NB4 (cell line): Measurements from ENCODE around the gene ZNF607.
"Not testable (repeated sequence)": the region's sequence is repeated elsewhere in the genome, so short reads cannot be mapped to it uniquely, and the experiment has no call there.

Experiments
- DNase-seq: peaks from one replicate; pipeline ENCODE4 v3.0.0; 2010; ENCODE audit warnings: low read depth
- H3K4me3 ChIP-seq: one replicate; pipeline ENCODE4 v1.5.1; 2011; ENCODE audit warnings: mild to moderate bottlenecking, low read depth, low read length, moderate library complexity
- CTCF ChIP-seq: IDR thresholded peaks from one replicate; pipeline ENCODE4 v1.5.1; 2012; ENCODE audit warnings: low read depth, low read length
- MYC ChIP-seq: IDR thresholded peaks from 2 replicates; pipeline ENCODE4 v1.6.1; 2011; ENCODE audit warnings: low read depth, low read length
- POLR2A ChIP-seq: IDR thresholded peaks from 2 replicates; pipeline ENCODE4 v1.6.1; 2011; ENCODE audit warnings: mild to moderate bottlenecking; ENCODE audit not compliant: insufficient read length; ENCODE audit errors: extremely low read depth
- TF ChIP-seq, protein P1 (sequence below): IDR thresholded peaks from 2 replicates; pipeline ENCODE4 v1.6.1; 2011; ENCODE audit warnings: low read depth, low read length

Gene ZNF607

DNA sequence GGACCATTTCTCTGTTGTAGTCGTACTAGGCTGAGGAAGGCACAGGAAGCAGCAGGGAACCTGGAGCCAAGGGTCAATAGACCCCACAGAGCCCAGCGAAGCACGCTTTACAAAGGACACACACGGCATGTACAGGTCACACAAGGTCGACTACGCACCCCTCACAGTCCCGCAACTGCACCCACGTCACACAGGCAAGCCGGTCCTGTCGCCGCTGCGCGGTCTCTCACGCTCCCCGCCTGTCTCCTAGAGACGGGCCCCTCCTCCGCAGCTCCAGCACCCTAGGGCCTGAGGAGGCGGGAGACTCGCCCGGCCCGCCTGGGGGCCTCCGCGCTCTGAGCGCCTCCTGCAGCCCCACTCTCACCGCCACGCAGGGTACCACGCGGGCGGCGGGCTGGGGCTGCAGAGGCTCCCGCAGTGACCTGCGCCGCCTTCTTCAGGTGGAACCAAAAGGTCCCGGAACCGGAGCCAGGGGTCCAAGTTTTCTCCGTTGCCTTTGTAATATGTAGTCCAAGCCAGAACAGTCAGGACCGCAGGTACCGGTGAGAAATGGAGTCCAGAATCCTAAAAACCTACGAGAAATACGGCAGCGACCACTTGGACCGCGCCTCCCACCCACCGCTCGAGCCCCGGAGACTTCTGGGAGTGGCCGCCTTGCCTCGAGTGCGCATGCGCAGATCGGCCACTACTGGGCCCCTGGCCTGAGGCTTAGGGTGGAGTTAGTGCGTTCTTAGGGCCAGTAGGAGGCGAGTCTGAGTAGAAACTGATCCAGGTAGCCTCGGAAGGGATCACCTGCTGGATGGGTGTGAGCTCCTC lies at the start of gene ZNF607:
Gene ZNF607 (minus strand): TSS at position 651 of the 816 bp plus-strand sequence. CDS start 8,143 bp downstream, outside the sequence.
- TF ChIP-seq, protein P1, sequence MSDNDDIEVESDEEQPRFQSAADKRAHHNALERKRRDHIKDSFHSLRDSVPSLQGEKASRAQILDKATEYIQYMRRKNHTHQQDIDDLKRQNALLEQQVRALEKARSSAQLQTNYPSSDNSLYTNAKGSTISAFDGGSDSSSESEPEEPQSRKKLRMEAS: 0 out of 2 replicates have a peak, but pooled peaks have one; percentile 35
- TF ChIP-seq CTCF (peak; percentile 46), MYC (0 out of 2 replicates have a peak, but pooled peaks have one; percentile 18), POLR2A (peak; percentile 66)
- H3K4me3 ChIP-seq: peak within 1 kb of the TSS; percentile 83
- DNase-seq: peak; percentile 87

- no peak for DNase-seq
- H3K4me3 ChIP-seq: no peak overlapping the region
- TF ChIP-seq POLR2A (no peak), CTCF (no peak), MYC (no peak)
- TF ChIP-seq, protein P1: no peak
Observed at GRCh38 chr19:37763488-37763887, 43.9 kb upstream of the ZNF607 start.

GRCh38 chr19:37757683-37758082 lies 38.1 kb upstream of the ZNF607 start:
- not testable (repeated sequence) for DNase-seq, H3K4me3 ChIP-seq

DNA sequence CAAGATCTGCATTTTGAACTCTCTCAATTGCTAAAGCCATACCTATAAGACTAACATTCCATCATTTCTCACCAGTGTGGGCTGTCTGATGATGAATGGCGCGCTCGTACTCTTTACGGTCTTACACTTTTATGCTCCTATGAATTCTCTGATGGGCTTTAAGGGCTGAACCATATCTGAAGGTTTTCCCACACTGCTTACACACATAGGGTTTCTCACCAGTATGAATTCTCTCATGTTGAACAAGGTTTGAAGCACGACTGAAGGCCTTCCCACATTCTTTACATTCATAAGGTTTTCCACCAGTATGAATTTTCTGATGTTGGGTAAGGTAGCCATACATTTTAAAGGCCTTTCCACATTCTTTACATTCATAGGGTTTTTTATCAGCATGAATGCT lies 18.8 kb upstream of the ZNF607 start:
- H3K4me3 ChIP-seq: no peak overlapping the region
- no peak for DNase-seq
- no peak for TF ChIP-seq CTCF
- TF ChIP-seq POLR2A: no peak
- TF ChIP-seq, protein P1: no peak
- no peak for TF ChIP-seq MYC

- no peak overlapping the region for H3K4me3 ChIP-seq
- no peak for TF ChIP-seq MYC
- no peak for TF ChIP-seq POLR2A
- TF ChIP-seq CTCF: no peak
- TF ChIP-seq, protein P1: no peak
- DNase-seq: no peak
Observed at GRCh38 chr19:37725181-37725580, 5.6 kb upstream of the ZNF607 start.

DNA sequence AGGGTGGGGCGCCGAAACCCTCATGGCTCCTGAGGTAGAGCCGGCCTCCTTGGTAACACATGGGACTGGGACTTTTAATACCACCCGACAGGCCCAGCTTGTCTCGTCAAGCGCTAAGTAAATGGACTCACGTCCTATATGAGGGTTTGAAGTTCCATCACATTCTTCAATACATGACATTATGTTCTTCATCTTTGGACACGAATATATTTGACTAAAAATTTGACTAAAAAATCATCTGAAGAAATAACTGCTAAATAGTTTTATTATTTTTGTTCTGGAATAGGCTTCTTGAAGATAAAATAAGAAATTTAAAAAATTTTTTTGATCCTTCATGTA lies 335 bp upstream of the ZNF607 start:
- TF ChIP-seq, protein P1: no peak
- TF ChIP-seq CTCF: no peak
- no peak for TF ChIP-seq POLR2A
- no peak for TF ChIP-seq MYC
- no peak for DNase-seq

More for the DNA sequence above, 335 bp upstream of the ZNF607 start:
- peak overlapping the region; percentile 83 for H3K4me3 ChIP-seq
